HL-60/S4 treated with retinoic acid at 250 ng/mL for 4 days and 3 days (cell line): ENCODE data around the gene FGD5.

ENCODE experiments used
- in situ Hi-C: fragments of 300-500 bp; cut with MboI; formaldehyde crosslinking; loops from 2 replicates; pipeline ENCODE4 v1.7.0; 2022; ENCODE audit warnings: low sequenced_read_pairs

The FGD5 gene

DNA sequence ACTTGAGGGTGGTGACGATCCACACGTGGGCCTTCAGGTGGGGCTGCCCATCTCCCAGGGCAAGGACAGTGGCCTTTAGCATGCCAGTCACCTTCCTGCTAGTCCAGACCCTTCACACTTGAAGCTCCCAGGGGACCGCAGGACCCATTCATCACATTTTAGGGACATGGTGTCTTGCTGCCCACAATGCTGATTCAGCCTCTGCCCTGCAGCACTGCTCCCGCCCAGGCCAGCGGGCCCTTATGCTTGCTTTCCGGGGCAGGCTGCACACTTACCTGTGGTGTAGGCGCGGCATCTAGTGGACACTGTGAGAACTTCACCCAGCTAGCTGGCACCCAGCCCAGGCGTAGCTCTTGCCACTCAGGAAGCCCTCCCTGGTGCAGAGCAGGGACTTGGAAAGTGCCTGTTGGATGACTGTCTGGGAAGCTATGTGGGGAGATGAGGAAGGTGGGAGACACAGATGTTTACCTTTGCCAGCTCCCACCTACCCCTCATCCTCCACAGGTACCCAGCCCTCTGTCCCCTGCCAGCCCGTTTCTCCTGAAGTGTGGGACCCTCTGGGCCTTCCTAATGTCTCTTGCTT lies 102.4 kb downstream of the FGD5 start:
- in situ Hi-C loops: loop anchor here (25.0 kb wide), 2 partner anchors 259 to 659 kb away; partner anchors contain the start of gene CCDC174

GRCh38 chr3:14921811-14922705 lies 103.3 kb downstream of the FGD5 start:
- in situ Hi-C loops: loop anchor here (25.0 kb wide), 2 partner anchors 260 to 660 kb away; partner anchors contain the start of gene CCDC174

DNA sequence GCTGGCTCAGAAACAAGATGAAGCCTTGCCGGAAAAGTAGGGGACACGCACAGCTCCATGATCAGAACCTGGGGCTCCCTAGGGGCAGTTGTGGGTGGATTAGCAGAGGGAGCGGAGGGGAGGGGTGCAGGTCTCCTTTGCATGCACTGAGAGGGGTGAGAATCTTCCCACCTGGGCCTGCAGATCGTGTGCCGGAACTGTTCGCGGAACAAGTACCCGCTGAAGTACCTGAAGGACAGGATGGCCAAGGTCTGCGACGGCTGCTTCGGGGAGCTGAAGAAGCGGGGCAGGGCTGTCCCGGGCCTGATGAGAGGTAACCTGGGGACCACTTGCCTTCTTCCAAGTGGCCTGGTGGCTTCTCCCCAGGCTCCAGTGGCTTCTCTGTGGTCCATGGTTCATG lies 104.1 kb downstream of the FGD5 start:
- in situ Hi-C loops: loop anchor here (25.0 kb wide), 2 partner anchors 261 to 661 kb away; partner anchors contain the start of gene CCDC174

DNA sequence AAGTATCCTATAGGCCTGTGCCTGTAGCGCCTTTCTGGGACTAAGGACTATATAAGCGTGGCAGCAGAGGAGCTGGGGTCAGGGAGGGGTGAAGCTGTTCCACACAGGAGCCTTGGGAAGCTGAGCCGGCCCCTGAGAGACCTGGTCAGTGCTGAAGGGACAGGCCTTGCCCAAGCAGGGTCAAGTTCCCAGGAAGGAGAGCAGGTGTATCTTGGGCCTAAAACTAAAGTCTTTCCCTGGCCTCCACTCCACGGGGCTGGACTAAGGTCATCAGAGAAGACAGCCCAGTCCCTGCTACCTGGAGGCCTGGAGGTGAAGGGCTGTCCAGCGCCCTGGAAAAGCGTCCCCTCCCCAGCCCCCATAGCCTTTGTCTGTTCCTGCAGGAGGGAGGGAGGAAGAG lies 104.7 kb downstream of the FGD5 start:
- in situ Hi-C loops: loop anchor here (25.0 kb wide), 2 partner anchors 261 to 661 kb away; partner anchors contain the start of gene CCDC174

DNA sequence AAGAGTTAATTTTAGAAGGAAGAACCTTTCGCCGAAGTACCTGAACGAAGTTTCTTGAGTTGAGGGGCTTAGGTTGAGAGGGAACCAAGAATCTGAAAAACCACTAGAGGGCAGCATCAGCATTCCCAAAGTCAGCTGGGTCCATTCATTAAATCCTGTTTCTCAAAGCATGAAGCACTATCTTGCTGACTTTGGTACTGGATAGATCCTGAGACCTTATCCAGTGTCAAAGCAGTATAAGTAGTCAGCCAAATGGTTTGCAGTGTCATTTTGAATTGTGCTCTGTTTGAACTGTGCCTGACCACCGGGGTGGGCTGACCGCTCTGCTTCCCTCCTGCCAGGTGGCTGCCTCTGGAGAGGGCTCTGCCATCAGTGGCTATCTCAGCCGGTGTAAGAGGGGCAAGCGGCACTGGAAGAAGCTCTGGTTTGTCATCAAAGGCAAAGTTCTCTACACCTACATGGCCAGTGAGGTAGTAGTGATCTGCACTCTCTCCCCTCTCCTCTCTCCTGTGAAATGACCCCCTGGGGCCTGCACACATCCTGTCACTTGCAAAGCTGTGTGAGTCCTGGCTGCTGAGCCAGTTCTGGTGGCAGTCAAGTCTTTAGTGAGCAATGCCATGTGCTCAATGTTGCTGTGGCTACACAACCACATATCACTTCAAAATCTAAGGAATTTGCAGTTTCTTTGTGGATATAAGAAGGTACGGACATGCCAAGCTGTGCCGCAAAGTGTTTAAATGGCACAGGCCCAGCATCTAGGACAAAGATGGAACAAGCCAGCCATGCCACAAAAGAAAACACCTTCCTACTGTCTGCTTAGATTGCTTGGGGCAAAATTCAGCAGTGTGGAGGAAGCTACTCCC lies 107.2 kb downstream of the FGD5 start:
- in situ Hi-C loops: no loop called here

- in situ Hi-C loops: no loop called here
Measured at GRCh38 chr3:14926592-14926991, 107.8 kb downstream of the FGD5 start.

DNA sequence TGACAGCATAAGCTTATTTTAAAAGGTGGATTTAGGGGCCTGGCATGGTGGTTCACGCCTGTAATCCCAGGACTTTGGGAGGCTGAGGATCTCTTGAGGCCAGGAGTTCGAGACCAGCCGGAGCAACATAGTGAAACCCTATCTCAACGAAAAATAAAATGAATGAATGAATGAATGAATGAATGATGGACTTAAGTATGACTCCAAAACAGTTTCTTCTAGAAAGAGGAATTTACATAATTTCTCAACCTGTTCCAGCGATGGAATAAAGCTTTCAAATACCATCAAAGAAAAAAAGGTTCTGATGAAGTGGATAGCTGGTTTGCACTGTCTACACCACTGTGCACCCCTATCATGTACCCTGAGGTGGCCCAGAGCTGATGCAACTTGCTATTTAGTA lies 108.5 kb downstream of the FGD5 start:
- in situ Hi-C loops: no loop called here

- in situ Hi-C loops: no loop called here
Measured at GRCh38 chr3:14929310-14930074, 110.7 kb downstream of the FGD5 start.

GRCh38 chr3:14933820-14934425 lies 115.2 kb downstream of the FGD5 start:
- in situ Hi-C loops: no loop called here

- in situ Hi-C loops: no loop called here
Measured at GRCh38 chr3:14935592-14936345, 117.0 kb downstream of the FGD5 start.

GRCh38 chr3:14938954-14939353 lies 120.2 kb downstream of the FGD5 start:
- in situ Hi-C loops: no loop called here

GRCh38 chr3:14941871-14942270 lies 123.1 kb downstream of the FGD5 start:
- in situ Hi-C loops: no loop called here

- in situ Hi-C loops: no loop called here
Measured at GRCh38 chr3:14943042-14943441, 124.3 kb downstream of the FGD5 start.

DNA sequence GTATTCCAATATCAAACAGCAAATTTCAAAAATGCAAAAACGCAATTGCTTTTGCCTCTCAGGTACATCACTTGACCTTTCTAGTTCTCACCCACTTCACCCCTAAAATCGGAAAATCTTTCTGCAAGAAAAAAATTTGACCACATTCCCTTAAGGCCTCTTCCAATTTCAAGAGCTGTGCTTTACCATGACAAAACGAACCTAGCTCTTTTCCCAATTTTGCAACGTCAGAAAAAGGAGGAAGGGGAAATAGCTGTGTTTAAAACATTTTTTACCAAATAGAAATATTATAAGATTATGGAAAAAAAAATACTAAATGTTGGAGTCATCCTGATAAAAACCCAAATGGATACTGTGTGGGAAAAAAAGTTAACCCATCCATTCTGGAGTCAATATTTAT lies 127.5 kb downstream of the FGD5 start:
- in situ Hi-C loops: no loop called here

GRCh38 chr3:14946739-14947099 lies 128.0 kb downstream of the FGD5 start:
- in situ Hi-C loops: no loop called here

GRCh38 chr3:14947100-14947885 lies 128.5 kb downstream of the FGD5 start, which contains the start of gene NR2C2:
Gene NR2C2 (plus strand): TSS chr3:14947583. CDS start chr3:15003915, 56,332 bp downstream.
- in situ Hi-C loops: no loop called here

GRCh38 chr3:14947886-14948608 lies 129.3 kb downstream of the FGD5 start:
- in situ Hi-C loops: no loop called here

GRCh38 chr3:14948609-14949038 lies 129.9 kb downstream of the FGD5 start:
- in situ Hi-C loops: no loop called here
